IMR-90 (cell line): ENCODE results near the gene GABRB1. TPM values are rescaled to one million over a fixed set of nuclear protein-coding genes. Genes with fewer than 3 reads are reported as not detected.

Experiments used
- ATAC-seq: fragments of 200-7000 bp; cut with Tn5 transposase; 2 replicates; pipeline ENCODE4 v1.9.1; 2020; ENCODE audit warnings: low read depth, mild to moderate bottlenecking, moderate library complexity
- BruUV-seq: library from RNA; stranded (reverse); fragments of 400-500 nt; replicated peaks from 2 replicates; lab custom pipeline; 2021; lab: Mats Ljungman, UMichigan
- CTCF ChIA-PET: fragments of 300-600 bp; formaldehyde crosslinking; extraction: SDS; loops from one replicate; lab custom pipeline; 2021; ENCODE audit warnings: antibody characterized with exemption; lab: Yijun Ruan, JAX
- POLR2A ChIA-PET: fragments of 300-600 bp; sonication (Branson Sonifier 250); formaldehyde crosslinking; loops from one replicate; lab custom pipeline; 2022; ENCODE audit warnings: antibody characterized with exemption; ENCODE audit not compliant: unreplicated experiment; lab: Charles Lee
- DNase-seq: peaks from one replicate; pipeline ENCODE4 v3.0.0; 2013
- H2AFZ ChIP-seq: replicated peaks from 2 replicates; pipeline ENCODE3; 2013; ENCODE audit warnings: low read length, mild to moderate bottlenecking; ENCODE audit not compliant: poor library complexity
- H2AK5ac ChIP-seq: 2 replicates; pipeline ENCODE4 v1.6.1; 2013; ENCODE audit warnings: low read depth, low read length, inconsistent platforms
- H2AK9ac ChIP-seq: replicated peaks from 2 replicates; pipeline ENCODE3; 2013; ENCODE audit warnings: mild to moderate bottlenecking, low read depth, low read length, moderate library complexity; ENCODE audit not compliant: poor library complexity
- H2BK120ac ChIP-seq: 2 replicates; pipeline ENCODE4 v1.6.1; 2013; ENCODE audit warnings: low read depth, low read length, inconsistent platforms
- H2BK15ac ChIP-seq: 3 replicates; pipeline ENCODE4 v1.6.1; 2013; ENCODE audit warnings: low read depth, low read length, inconsistent platforms
- H2BK20ac ChIP-seq: 2 replicates; pipeline ENCODE4 v1.6.1; 2013; ENCODE audit warnings: low read depth, mild to moderate bottlenecking, inconsistent platforms, low read length, moderate library complexity
- H2BK5ac ChIP-seq: 2 replicates; pipeline ENCODE4 v1.6.1; 2013; ENCODE audit warnings: mild to moderate bottlenecking, low read depth, low read length, inconsistent platforms; ENCODE audit not compliant: poor library complexity, severe bottlenecking
- H3K14ac ChIP-seq: replicated peaks from 2 replicates; pipeline ENCODE4 v1.6.1; 2013; ENCODE audit warnings: low read depth, low read length, inconsistent platforms
- H3K18ac ChIP-seq: 2 replicates; pipeline ENCODE4 v1.6.1; 2013; ENCODE audit warnings: low read depth, low read length, control low read depth
- H3K23ac ChIP-seq: 2 replicates; pipeline ENCODE4 v1.6.1; 2013; ENCODE audit warnings: low read depth, low read length, inconsistent platforms
- H3K27ac ChIP-seq: 2 replicates; pipeline ENCODE4 v1.5.1; 2013; ENCODE audit warnings: mild to moderate bottlenecking, control low read depth, low read length; ENCODE audit not compliant: insufficient read depth
- H3K27me3 ChIP-seq: 2 replicates; pipeline ENCODE4 v1.6.1; 2013; ENCODE audit warnings: low read length; ENCODE audit not compliant: control insufficient read depth, insufficient read depth
- H3K36me3 ChIP-seq: 2 replicates; pipeline ENCODE4 v1.6.1; 2013; ENCODE audit warnings: low read length, mixed read lengths; ENCODE audit not compliant: control insufficient read depth, insufficient read depth
- H3K4ac ChIP-seq: 2 replicates; pipeline ENCODE4 v1.6.1; 2013; ENCODE audit warnings: low read depth, low read length, inconsistent platforms
- H3K4me1 ChIP-seq: 2 replicates; pipeline ENCODE4 v1.6.1; 2013; ENCODE audit warnings: low read length, mixed read lengths; ENCODE audit not compliant: control insufficient read depth, insufficient read depth
- H3K4me2 ChIP-seq: 2 replicates; pipeline ENCODE4 v1.6.1; 2013; ENCODE audit warnings: low read depth, mild to moderate bottlenecking, control low read depth, low read length, moderate library complexity
- H3K4me3 ChIP-seq: 2 replicates; pipeline ENCODE4 v1.5.1; 2013; ENCODE audit warnings: low read depth, mild to moderate bottlenecking, control low read depth, low read length, moderate library complexity; ENCODE audit not compliant: insufficient read depth
- H3K56ac ChIP-seq: 2 replicates; pipeline ENCODE4 v1.6.1; 2013; ENCODE audit warnings: low read length, inconsistent platforms; ENCODE audit not compliant: insufficient read depth; ENCODE audit errors: extremely low read depth
- H3K79me1 ChIP-seq, 2 experiments: 2 replicates each; pipeline ENCODE4 v1.6.1; 2013; ENCODE audit warnings: low read length in 2 of 2, inconsistent platforms in 1 of 2, low read depth in 1 of 2
- H3K9ac ChIP-seq: 2 replicates; pipeline ENCODE4 v1.6.1; 2013; ENCODE audit warnings: low read depth, low read length, control low read depth
- H3K9me1 ChIP-seq: 2 replicates; pipeline ENCODE4 v1.6.1; 2013; ENCODE audit warnings: low read length, inconsistent platforms; ENCODE audit not compliant: insufficient read depth
- H3K9me3 ChIP-seq: 2 replicates; pipeline ENCODE4 v1.6.1; 2013; ENCODE audit warnings: low read length; ENCODE audit not compliant: control insufficient read depth, insufficient read depth
- H4K20me1 ChIP-seq: 2 replicates; pipeline ENCODE4 v1.6.1; 2013; ENCODE audit warnings: low read length, inconsistent platforms; ENCODE audit not compliant: insufficient read depth
- H4K5ac ChIP-seq: 2 replicates; pipeline ENCODE4 v1.6.1; 2013; ENCODE audit warnings: mild to moderate bottlenecking, low read depth, low read length, control low read depth
- H4K8ac ChIP-seq, 2 experiments: 2 replicates each; pipeline ENCODE4 v1.6.1; 2013; ENCODE audit warnings: low read depth in 2 of 2, low read length in 2 of 2, control low read depth in 1 of 2, inconsistent platforms in 1 of 2
- H4K91ac ChIP-seq: 2 replicates; pipeline ENCODE4 v1.6.1; 2013; ENCODE audit warnings: low read depth, low read length, inconsistent platforms; ENCODE audit not compliant: insufficient read depth
- CEBPB ChIP-seq: IDR thresholded peaks from 2 replicates; pipeline ENCODE4 v1.6.1; 2012; ENCODE audit warnings: low read depth, low read length, improper control_type of control experiment
- MAFK ChIP-seq: IDR thresholded peaks from 2 replicates; pipeline ENCODE4 v1.6.1; 2012; ENCODE audit warnings: low read depth, low read length, improper control_type of control experiment
- WGBS, 2 experiments: methylation state at CpG; one replicate each; pipeline versions ENCODE4 v1.1.5 to v1.1.7; 2013; ENCODE audit warnings: missing lambda C conversion rate in 2 of 2; ENCODE audit not compliant: insufficient read length in 1 of 2; ENCODE audit errors: extremely low coverage in 2 of 2; 5-methylcytosine and 5-hydroxymethylcytosine counted together
- dilution Hi-C: fragments of 300-500 bp; cut with HindIII; formaldehyde crosslinking; loops from one replicate; pipeline ENCODE4 v1.14.3; 2018; ENCODE audit warnings: low sequenced_read_pairs; ENCODE audit not compliant: unreplicated experiment
- in situ Hi-C: fragments of 300-500 bp; cut with MboI; formaldehyde crosslinking; loops from 3 replicates; pipeline ENCODE4 v1.14.3; 2019; ENCODE audit warnings: low sequenced_read_pairs, inconsistent platforms, mixed read lengths
- intact Hi-C: fragments of 100-400 bp; cut with micrococcal nuclease; formaldehyde crosslinking; loops from 2 replicates; pipeline ENCODE4 v1.10.0; 2022
- polyA plus RNA-seq, 3 experiments: library from polyadenylated mRNA; depleted of rRNA; stranded (reverse); fragments of >200 nt; gene quantifications; 2 replicates each; pipeline ENCODE4 v1.2.3, GENCODE V29; 2012; ENCODE audit warnings: low replicate concordance in 1 of 3
- total RNA-seq: library from RNA; depleted of rRNA; stranded (reverse); fragments of >200 nt; gene quantifications from 2 replicates; pipeline ENCODE4 v1.2.3, GENCODE V29; 2012

Gene GABRB1
- total and polyA plus RNA-seq, 2 of the 4 experiments (the other 2 are of a cell fraction), result 4.7 to 16.1 TPM

- H3K14ac ChIP-seq, result no peak overlapping the region
- in situ Hi-C loops (no loop called here), dilution Hi-C loops (no loop called here), intact Hi-C loops (no loop called here)
- H4K5ac ChIP-seq, result no peak overlapping the region
- no peak overlapping the region for H3K56ac ChIP-seq
- H2AFZ ChIP-seq, result no peak overlapping the region
- H2AK5ac ChIP-seq, result no peak overlapping the region
- no peak overlapping the region for H2BK15ac ChIP-seq
- WGBS, 2 experiments, result 37% methylated on average over 2 of the region's 2 CpGs; no CpG with 5 or more reads in 1 of the 2 experiments
- no TSS peak for BruUV-seq
- TF ChIP-seq CEBPB (peak; percentile 19; the same call in 1 of the 2 replicates), MAFK (no peak)
- no peak overlapping the region for H2BK20ac ChIP-seq
- no peak overlapping the region for H3K4ac ChIP-seq
- no peak overlapping the region for H4K91ac ChIP-seq
- ChIA-PET CTCF (no interaction called here), POLR2A (no interaction called here)
- no peak overlapping the region for H3K4me2 ChIP-seq
- no peak overlapping the region for H3K27ac ChIP-seq
- no peaks in the 10 kb centered on the region for H3K36me3 ChIP-seq
- no peak overlapping the region for H2AK9ac ChIP-seq
- no peak overlapping the region for H3K4me3 ChIP-seq
- no peaks in the 10 kb centered on the region for H3K9me3 ChIP-seq
- H3K4me1 ChIP-seq, result no peaks in the 10 kb centered on the region
- no peak overlapping the region for H3K23ac ChIP-seq
- H2BK120ac ChIP-seq, result no peak overlapping the region
- no peak overlapping the region for H3K9ac ChIP-seq
- H3K79me1 ChIP-seq, result no peaks in the 10 kb centered on the region
- ATAC-seq, result no peak
- DNase-seq, result no peak
- H2BK5ac ChIP-seq, result peak overlapping the region; percentile 53
- H3K9me1 ChIP-seq, result no peaks in the 10 kb centered on the region
- H3K27me3 ChIP-seq, result no peaks in the 10 kb centered on the region
- no peak overlapping the region for H3K18ac ChIP-seq
- H4K20me1 ChIP-seq, result no peaks in the 10 kb centered on the region
- H4K8ac ChIP-seq, result no peak overlapping the region
These were observed 247.3 kb downstream of the GABRB1 start for GRCh38 chr4:47278631-47279030.
